COLO668 (cell line): ENCODE measurements around the gene ZBTB25.

ENCODE experiments used
- DNase-seq: peaks from one replicate; lab custom pipeline; 2025; ENCODE audit not compliant: unreplicated experiment; lab: John Stamatoyannopoulos, UW

ZBTB25 gene

DNA sequence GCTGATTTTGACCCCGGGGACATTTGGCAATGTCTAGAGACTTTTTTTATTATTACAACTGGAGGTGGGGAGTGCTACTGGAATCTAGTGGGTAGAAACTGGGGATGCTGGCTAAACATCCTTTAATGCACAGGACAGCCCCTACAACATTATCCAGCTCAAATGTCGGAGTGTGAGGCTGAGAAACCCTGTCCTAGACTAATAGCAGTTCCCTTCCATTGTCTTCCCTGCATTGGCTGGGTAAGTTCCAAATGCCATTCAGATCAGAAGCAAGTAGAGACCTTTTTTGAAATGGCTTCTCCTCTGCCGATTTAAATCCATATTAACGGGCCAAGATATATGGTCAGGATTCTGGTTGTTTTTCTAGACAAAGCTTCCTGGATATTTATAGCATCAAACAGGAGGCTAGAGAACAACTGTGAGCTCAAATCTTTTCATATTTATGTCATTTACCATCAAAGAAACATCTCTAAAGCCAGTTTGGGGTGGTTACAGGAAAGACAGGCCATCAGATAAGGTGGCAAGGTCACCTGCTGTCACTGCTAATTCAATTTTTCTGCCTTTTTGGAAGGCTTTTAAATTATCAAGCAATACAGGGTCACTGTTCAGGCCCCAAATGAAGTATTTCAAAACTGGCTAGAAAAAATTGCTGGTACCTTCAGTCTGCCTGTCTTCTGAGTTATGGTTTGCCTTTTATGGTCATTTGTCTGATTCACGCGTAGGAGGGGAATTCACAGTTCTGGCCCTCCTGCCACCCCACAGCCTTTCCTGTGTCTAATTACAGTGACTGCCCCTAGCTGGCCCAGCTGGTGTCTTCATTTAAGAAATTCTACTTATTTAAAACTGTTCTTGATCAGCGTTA lies 58.4 kb downstream of the ZBTB25 start:
- no peak for DNase-seq

DNA sequence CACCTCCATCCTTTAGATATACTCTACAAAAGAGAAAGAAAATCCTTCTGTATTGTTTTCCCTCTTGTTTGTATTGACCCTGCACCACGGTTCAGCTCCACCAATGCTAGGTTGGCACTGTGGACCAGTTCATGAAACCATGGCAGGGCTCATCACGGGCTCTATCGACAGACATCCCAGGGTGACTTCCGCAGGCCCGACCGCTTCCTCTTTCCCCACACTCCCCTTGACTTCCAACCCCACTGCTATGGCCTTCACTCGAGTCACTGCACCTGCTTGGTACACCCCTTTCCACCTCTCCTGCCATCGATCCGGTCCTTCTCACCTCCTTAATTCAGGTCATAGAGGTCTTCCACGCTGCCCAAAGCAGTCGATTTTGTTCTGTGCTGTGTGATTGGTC lies 59.5 kb downstream of the ZBTB25 start:
- DNase-seq = no peak

DNA sequence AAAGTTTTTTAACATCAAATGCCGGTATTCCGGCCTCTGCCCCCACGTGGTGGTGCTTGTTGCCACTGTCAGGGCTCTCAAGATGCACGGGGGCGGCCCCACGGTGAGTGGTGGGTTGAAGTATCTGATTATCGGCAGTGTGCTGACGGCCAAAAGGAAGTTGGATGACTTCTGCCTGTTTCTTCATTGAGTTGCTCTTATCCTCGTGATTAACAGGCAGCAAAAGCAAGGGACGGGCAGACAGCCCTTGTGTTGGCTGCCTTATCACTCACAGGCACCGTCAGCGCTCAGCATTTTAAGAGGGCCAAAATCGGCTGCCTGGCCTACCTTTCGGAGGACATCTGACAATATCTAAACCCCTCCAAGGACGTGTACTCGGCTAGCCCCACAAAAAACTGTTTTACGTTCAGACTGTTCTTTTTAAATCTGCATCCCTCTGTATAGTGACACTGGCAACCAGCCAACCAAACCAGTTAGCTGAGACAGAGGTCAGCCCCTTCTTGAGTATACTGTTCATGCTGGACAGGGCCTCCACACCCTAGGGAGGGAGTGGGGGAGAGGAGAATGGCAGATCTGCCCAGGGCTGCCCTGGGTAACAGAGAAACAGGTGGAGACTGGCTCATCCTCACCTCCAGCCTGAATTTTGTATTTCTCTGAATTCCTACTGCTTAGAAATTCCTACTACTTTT lies 61.2 kb downstream of the ZBTB25 start:
- no peak for DNase-seq

GRCh38 chr14:64440494-64440893 lies 63.1 kb downstream of the ZBTB25 start:
- no peak for DNase-seq

DNA sequence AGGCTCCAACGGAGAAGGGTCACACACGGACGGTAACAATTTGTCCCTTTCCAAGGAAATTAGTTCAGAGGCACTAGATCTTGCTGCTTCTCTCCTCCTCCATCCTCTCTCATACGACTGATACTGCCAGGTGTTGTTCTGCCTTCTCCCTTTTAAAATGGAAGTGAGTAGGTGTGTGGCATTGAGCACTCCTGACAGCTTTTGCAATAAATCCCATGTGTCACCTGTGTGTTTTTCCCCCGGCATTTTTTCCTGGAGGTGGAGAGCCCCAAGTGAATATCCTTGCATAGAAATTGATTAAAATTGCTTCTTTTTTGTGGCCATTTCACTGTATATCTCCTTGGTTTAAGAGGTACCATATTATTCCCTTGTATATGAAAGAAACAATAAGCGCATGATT lies 64.5 kb downstream of the ZBTB25 start:
- DNase-seq = no peak

- no peak for DNase-seq
Observed at GRCh38 chr14:64438181-64438841, 65.3 kb downstream of the ZBTB25 start.

DNA sequence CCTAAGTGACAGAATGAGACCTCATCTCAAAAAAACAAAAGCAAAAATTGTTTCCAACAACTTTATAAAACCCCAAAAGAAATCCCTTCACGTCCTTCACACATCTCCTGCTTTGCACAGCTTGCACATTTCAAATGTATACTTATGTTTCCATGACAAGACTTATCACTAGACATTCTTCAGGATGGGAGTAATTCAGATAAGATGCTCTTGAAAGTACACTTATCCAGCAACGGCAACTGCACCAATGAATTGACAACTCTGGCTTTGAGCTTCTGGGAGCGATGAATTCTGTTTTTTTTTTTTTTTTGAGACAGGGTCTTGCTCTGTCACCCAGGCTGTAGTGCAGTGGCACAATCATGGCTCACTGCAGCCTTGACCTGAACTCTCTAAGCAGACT lies 69.1 kb downstream of the ZBTB25 start:
- DNase-seq = no peak

DNA sequence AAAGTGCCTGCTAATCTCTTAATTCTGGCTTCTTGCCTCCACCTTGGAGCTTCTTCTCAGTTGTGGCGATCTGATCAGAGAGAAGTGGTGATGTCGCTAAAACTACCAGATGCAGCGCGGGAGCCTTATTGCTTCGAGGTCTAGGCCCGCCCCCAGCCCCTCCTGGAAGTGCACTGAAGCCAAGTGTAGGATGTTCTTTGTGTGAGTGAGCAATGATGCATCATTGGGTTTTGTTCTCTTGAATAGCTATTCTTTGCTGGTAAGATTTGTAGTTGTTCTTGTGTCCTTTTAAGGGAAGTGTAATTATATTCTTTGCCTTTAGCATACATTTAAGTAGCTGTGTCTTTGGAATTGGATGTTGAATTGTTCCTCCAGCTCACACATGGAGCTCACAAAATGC lies 79.7 kb downstream of the ZBTB25 start:
- DNase-seq = no peak

DNA sequence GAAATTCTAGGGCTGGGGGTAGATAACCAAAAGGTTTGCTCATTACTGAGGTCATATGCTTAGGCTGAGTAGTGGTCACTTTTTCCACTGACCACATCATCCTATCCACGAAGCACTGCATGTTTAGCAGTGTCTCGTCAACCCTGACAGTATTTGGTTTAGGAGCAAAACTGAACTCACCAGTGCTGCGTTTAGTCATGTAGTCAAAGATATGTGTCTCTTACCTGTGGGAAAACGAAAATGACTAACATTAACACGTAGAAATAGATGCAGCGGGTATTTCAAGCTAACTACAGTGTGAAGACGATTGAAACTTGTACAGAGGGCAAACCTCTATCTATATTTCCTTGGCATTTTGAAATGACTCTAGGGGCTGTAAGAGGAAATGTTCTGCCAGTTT lies 80.9 kb downstream of the ZBTB25 start:
- DNase-seq = no peak

DNA sequence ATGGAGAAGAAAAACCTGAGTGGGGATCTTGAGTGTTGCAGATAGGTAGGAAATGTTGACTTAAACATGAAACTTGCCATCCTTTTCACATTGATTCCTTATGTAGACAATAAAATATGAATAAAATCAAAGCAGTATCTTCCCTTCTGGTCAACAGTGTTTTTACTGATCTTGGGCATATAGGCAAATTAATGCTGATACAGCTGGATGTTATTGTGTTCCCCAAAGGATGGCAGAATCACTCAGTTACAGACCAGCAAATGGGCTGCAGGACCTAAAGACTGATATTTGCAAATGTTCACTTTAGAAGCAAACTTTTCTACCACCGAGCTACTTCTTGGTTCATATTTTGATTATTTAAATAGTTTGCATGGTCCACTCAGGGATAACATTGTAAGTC lies 81.6 kb downstream of the ZBTB25 start:
- no peak for DNase-seq

DNA sequence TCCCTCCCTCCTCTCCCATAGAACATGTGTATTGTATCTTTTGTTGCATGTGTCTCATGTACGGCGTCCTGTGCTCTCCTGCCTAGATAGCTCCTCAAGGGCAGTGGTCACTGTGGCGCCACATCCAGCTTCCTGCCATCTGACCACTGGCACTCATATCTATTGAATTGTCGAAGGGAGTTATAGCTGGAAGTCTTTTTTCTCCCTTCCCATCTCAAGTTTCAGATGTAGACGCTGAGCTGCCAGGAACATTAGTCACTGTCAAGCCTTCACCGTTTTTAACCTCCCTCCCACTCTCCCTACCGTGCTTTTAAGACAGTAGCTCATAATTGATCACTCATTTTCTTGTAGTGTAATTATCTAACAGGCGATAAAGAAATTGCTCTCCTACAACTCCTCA lies 82.5 kb downstream of the ZBTB25 start:
- no peak for DNase-seq

DNA sequence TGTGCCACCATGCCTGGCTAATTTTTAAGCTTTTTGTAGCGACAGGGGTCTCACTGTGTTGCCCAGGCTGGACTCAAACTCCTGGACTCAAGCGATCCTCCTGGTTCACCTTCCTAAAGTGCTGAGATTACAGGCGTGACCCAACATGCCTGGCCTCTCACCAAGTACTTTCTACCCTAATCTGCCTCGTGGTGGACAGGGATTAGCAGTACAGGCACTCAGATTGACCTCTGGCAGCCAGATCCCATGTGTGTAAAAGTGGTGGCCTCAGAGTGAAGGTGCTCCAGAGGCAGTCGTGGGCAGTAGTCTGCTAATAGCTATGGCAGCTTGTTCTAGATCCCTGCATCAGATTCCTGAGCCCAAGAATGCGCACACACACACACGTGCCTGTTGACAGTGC lies 84.6 kb downstream of the ZBTB25 start:
- no peak for DNase-seq

DNA sequence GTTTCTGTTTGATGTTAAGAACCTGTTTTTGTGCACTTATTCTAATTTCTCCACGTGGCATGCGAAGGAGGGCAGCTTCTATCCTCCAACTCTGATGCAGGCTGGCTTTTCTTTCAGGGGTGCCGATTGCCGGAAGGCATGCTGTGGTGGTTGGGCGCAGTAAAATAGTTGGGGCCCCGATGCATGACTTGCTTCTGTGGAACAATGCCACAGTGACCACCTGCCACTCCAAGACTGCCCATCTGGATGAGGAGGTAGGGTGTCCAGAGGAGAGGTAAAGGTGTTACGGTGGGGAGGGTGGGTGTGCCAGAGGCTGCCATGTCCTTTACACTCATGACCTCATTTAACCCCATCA lies 85.9 kb downstream of the ZBTB25 start:
- DNase-seq = no peak

DNA sequence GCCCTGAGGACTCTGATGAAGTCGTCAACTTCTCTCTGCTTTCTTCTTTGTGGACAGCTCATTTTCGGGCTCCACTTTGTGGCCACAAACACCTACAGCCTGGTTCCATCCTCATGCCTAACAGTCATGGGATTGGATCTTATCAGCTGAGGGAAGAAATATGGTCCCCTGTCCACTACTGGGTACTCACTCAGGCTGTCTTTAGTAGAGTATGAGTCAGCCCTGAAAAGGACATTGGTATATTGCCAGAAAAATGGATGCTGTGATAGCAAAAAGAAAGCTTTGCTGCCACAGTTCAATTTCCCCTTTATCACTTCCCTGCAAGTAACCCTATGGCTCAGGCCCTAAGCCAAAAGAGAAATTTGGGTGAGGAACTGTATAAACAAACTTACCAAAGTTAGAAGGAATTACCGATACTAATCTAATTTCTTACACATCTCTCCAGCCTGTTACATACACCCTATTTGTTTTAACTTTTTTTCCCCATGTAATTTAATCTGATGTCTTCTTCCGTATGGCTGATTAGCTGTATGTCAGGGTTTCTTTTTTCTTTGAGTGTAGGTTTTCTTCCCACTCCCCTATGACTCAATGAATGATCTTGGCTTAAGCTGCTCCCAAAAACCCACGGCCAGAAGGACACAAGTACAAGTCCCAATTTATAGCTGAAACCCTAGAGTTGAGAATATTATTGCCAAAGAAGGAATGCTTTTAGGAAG lies 86.4 kb downstream of the ZBTB25 start:
- DNase-seq = no peak

DNA sequence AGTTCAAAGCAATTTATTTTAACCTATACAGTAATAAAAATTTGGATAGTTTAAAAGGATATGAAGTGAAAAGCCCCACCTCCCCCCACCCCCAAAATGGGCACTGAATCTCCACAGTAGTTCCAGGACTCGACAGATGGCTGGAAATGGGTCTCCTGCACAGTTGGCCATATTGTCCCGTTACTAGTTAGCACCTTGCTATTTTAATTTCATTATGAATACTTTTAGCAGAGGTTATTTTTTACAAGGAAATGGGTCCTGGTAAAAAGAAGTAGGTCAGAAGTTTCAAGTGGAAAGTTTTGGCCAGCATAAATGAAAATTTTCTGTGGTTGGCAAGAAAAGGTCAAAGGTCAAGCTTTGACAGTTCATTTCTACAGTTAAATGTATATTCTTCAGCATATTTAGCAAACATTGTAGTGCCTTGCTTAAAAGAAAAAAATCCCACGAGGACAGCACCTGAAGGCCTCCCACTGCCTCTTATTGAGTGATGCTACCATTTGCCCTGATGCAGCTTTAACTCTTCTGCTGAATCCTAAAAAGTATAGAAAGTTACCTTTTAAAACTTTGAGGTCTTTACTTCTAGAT lies 87.2 kb downstream of the ZBTB25 start:
- DNase-seq = no peak

GRCh38 chr14:64412237-64412636 lies 91.4 kb downstream of the ZBTB25 start:
- no peak for DNase-seq

DNA sequence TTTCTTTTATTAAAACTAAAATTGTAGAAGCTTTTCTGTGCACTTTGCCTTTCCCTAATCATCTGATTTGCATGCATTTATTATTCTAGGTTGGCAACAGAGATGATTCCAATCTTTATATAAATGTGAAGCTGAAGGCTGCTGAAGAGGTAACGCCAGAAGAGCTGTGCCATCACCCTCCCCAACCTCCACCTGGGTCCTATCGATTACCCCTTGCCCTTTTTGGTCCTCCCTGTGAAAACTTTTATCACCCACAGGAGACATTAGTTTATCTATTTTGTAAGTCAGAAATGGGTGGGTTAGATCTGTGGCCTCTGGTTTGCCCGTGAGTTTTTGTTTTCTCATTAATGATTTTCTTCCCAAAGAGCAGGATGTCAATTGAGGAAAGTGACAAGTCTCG lies 92.6 kb downstream of the ZBTB25 start:
- no peak for DNase-seq

DNA sequence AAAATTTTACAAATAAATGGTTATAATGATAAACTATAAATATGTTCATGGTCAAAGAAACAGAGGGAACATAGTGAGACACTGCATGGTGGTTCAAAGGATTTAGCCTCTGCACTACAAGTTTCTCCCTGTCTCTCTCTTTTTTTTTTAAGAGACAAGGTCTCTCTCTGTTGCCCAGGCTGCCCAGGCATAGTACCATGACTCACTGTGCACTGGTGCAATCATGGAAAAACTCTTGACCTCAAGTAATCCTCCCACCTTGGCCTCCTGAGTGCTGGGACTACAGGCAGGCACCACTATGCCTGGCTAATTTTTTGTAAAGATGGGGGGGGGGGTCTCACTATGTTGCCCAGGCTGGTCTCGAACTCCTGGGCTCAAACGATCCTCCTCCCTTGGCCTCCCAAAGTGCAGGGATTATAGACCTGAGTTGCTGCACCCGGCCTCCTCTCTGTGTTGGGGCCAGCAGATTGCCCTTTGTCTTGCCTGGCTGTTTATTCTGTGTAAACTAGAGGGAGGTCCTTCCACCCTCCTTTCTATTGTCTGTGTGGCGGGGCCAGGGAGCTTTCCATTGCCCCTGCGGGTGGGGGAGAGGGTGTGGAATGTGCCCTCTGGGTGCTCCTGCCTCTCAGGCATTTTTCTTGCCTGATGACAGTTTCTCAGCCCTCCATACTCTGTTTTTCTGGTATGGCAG lies 93.4 kb downstream of the ZBTB25 start:
- DNase-seq = peak; percentile 18

DNA sequence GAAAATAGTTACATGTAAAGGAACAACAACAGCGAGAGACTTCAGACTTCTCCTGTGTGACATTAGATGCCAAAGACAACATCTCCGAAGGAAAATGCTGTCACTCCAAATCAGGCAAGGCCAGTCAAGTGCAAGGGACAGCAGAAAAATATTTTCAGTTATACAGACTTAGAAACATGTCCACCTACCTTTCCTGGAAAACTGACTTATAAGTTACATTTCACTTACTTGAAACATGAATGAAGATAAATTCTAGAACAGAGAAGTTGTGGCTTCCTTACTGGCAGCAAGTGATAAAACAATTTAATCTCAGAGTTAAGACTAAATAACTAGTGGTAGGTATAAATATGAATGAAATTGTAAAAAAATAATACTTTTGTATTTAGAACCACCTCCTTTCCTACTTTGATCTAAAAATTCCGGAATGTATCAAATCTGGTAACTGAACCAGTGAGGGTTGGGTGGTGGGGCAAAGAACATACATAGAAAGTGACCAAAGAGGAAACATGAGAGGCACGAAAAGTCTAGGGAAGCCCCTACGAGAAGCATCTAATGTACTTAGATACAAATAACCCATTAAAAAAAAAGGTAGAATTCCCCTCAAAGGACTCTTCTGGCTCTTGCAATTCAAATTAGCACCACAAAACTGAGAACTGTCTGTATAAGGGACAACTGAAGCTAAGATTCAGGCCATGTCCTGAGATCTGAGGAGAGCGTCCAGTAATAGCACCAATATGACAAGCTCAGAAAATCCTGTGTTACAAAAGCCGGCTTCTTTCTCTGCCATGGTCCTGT lies 94.3 kb downstream of the ZBTB25 start:
- DNase-seq = no peak

DNA sequence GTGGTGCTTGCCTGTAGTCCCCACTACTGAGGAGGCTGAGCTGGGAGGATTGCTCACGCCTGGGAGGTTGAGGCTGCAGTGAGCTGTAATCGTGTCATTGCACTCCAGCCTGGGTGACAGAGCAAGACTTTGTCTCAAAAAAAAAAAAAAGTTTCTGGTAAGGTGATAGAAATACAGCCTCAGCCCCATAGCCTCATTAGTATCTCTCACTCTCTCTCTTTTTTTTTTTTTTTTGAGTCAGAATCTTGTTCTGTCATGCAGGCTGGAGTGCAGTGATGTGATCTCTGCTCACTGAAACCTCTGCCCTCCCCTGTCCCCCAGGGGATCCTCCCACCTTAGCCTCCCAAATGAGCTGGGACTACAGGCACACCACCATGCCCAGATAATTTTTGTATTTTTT lies 96.3 kb downstream of the ZBTB25 start:
- no peak for DNase-seq
